PC-9 (cell line): ENCODE measurements around the gene GTF2H2. TPM values are rescaled to one million over a fixed set of nuclear protein-coding genes. Genes with fewer than 3 reads are reported as not detected.
"Not testable (repeated sequence)": the region's sequence is repeated elsewhere in the genome, so short reads cannot be mapped to it uniquely, and the experiment has no call there.

ENCODE experiments used
- BruUV-seq: library from RNA; stranded (reverse); fragments of 400-500 nt; replicated peaks from 2 replicates; lab custom pipeline; 2021; lab: Mats Ljungman, UMichigan
- CTCF ChIA-PET: fragments of 300-600 bp; sonication (Branson Sonifier 250); formaldehyde crosslinking; loops from one replicate; lab custom pipeline; 2022; ENCODE audit warnings: antibody characterized with exemption; lab: Charles Lee
- POLR2A ChIA-PET: fragments of 300-600 bp; sonication (Branson Sonifier 250); formaldehyde crosslinking; loops from one replicate; lab custom pipeline; 2022; ENCODE audit warnings: antibody characterized with exemption; ENCODE audit not compliant: unreplicated experiment; lab: Charles Lee
- DNase-seq, 2 experiments: peaks; one replicate each; pipeline versions ENCODE4 v3.0.0 to v3.0.0-alpha.2; 2015 to 2022; ENCODE audit warnings: mixed read lengths in 1 of 2
- H2AFZ ChIP-seq: fragments of 200-600 bp; sonication (generic); 2 replicates; pipeline ENCODE4 v1.8.1; 2017; ENCODE audit warnings: antibody characterized with exemption
- H3F3A ChIP-seq: fragments of 200-600 bp; sonication (generic); 2 replicates; pipeline ENCODE4 v1.8.1; 2017; ENCODE audit warnings: antibody characterized with exemption, mild to moderate bottlenecking, low read depth; ENCODE audit not compliant: insufficient read depth
- H3K27ac ChIP-seq: fragments of 200-600 bp; sonication (generic); 2 replicates; pipeline ENCODE4 v1.6.1; 2016; ENCODE audit warnings: mixed run types
- H3K27me3 ChIP-seq: fragments of 200-600 bp; sonication (generic); 2 replicates; pipeline ENCODE4 v1.6.1; 2016; ENCODE audit warnings: low read depth, mixed run types; ENCODE audit not compliant: insufficient read depth
- H3K36me3 ChIP-seq: fragments of 200-600 bp; sonication (generic); 2 replicates; pipeline ENCODE4 v1.6.1; 2016; ENCODE audit warnings: low read depth, mixed run types
- H3K4me1 ChIP-seq: fragments of 200-600 bp; sonication (generic); replicated peaks from 2 replicates; pipeline ENCODE4 v1.6.1; 2016; ENCODE audit warnings: mixed run types; ENCODE audit not compliant: insufficient read depth
- H3K4me2 ChIP-seq: fragments of 200-600 bp; sonication (generic); 2 replicates; pipeline ENCODE4 v1.6.1; 2017; ENCODE audit warnings: mixed run types
- H3K4me3 ChIP-seq: fragments of 200-600 bp; sonication (generic); 2 replicates; pipeline ENCODE4 v1.6.1; 2016; ENCODE audit warnings: mixed run types
- H3K79me2 ChIP-seq: fragments of 200-600 bp; sonication (generic); 2 replicates; pipeline ENCODE4 v1.6.1; 2017; ENCODE audit warnings: low read depth, mixed run types
- H3K9me2 ChIP-seq: fragments of 200-600 bp; sonication (generic); 2 replicates; pipeline ENCODE4 v1.8.1; 2017; ENCODE audit warnings: mild to moderate bottlenecking; ENCODE audit not compliant: insufficient read depth
- H3K9me3 ChIP-seq: fragments of 200-600 bp; sonication (generic); 2 replicates; pipeline ENCODE4 v1.8.1; 2016; ENCODE audit warnings: low read depth; ENCODE audit not compliant: insufficient read depth
- H4K20me1 ChIP-seq: fragments of 200-600 bp; sonication (generic); 2 replicates; pipeline ENCODE4 v1.8.1; 2017; ENCODE audit not compliant: insufficient read depth
- intact Hi-C: fragments of 100-400 bp; cut with micrococcal nuclease; formaldehyde crosslinking; loops from one replicate; pipeline ENCODE4 v1.10.0; 2022; ENCODE audit not compliant: unreplicated experiment
- total RNA-seq: library from RNA; stranded (reverse); gene quantifications from 2 replicates; pipeline ENCODE4 v1.2.3, GENCODE V29; 2021

The GTF2H2 gene
- total RNA-seq, 1 experiment from 2014 or later: 18.8 TPM

- H4K20me1 ChIP-seq, BruUV-seq, H3F3A ChIP-seq, DNase-seq, POLR2A ChIA-PET, CTCF ChIA-PET, H3K9me3 ChIP-seq, H3K9me2 ChIP-seq, H3K36me3 ChIP-seq, H2AFZ ChIP-seq, H3K79me2 ChIP-seq, H3K27ac ChIP-seq, intact Hi-C loops, H3K4me2 ChIP-seq, H3K4me1 ChIP-seq, H3K4me3 ChIP-seq, H3K27me3 ChIP-seq: not testable (repeated sequence)
These were observed 18.7 kb upstream of the GTF2H2 start for GRCh38 chr5:71086145-71086544.

GRCh38 chr5:71084280-71085063 is 17.0 kb upstream of the GTF2H2 start:
- POLR2A ChIA-PET, H2AFZ ChIP-seq, H4K20me1 ChIP-seq, intact Hi-C loops, H3K27me3 ChIP-seq, H3K9me2 ChIP-seq, H3K36me3 ChIP-seq, BruUV-seq, CTCF ChIA-PET, H3K79me2 ChIP-seq, H3K4me2 ChIP-seq, H3K9me3 ChIP-seq, H3K4me1 ChIP-seq, H3K4me3 ChIP-seq, DNase-seq, H3K27ac ChIP-seq, H3F3A ChIP-seq: not testable (repeated sequence)

- H3K4me1 ChIP-seq, H3K27me3 ChIP-seq, H3K27ac ChIP-seq, H4K20me1 ChIP-seq, DNase-seq, CTCF ChIA-PET, BruUV-seq, H3K79me2 ChIP-seq, H3K9me2 ChIP-seq, intact Hi-C loops, H3K9me3 ChIP-seq, H3K4me3 ChIP-seq, H3K4me2 ChIP-seq, POLR2A ChIA-PET, H2AFZ ChIP-seq, H3F3A ChIP-seq, H3K36me3 ChIP-seq: not testable (repeated sequence)
These were observed 15.4 kb upstream of the GTF2H2 start for GRCh38 chr5:71082898-71083297.

- H3K9me2 ChIP-seq, H3K36me3 ChIP-seq, CTCF ChIA-PET, H3K27me3 ChIP-seq, H3K27ac ChIP-seq, H3F3A ChIP-seq, intact Hi-C loops, H3K4me1 ChIP-seq, BruUV-seq, H3K4me3 ChIP-seq, H4K20me1 ChIP-seq, H2AFZ ChIP-seq, H3K4me2 ChIP-seq, H3K79me2 ChIP-seq, DNase-seq, POLR2A ChIA-PET, H3K9me3 ChIP-seq: not testable (repeated sequence)
These were observed 14.9 kb upstream of the GTF2H2 start for GRCh38 chr5:71082340-71082739.

- H3K9me2 ChIP-seq, H3F3A ChIP-seq, CTCF ChIA-PET, H4K20me1 ChIP-seq, intact Hi-C loops, H3K4me3 ChIP-seq, H3K36me3 ChIP-seq, H3K27ac ChIP-seq, H3K27me3 ChIP-seq, H3K4me2 ChIP-seq, H3K79me2 ChIP-seq, POLR2A ChIA-PET, H3K9me3 ChIP-seq, DNase-seq, H3K4me1 ChIP-seq, H2AFZ ChIP-seq, BruUV-seq: not testable (repeated sequence)
These were observed 6.2 kb downstream of the GTF2H2 start for GRCh38 chr5:71061322-71061721.

GRCh38 chr5:71059426-71059825 is 8.1 kb downstream of the GTF2H2 start:
- DNase-seq, POLR2A ChIA-PET, CTCF ChIA-PET: not testable (repeated sequence)

GRCh38 chr5:71044808-71045207 is 22.7 kb downstream of the GTF2H2 start:
- H3K9me2 ChIP-seq, POLR2A ChIA-PET: not testable (repeated sequence)

More at GRCh38 chr5:71059426-71059825, 8.1 kb downstream of the GTF2H2 start:
- H3K9me2 ChIP-seq, H3K4me3 ChIP-seq, BruUV-seq, H2AFZ ChIP-seq, H3K4me2 ChIP-seq, intact Hi-C loops, H3F3A ChIP-seq, H3K4me1 ChIP-seq, H4K20me1 ChIP-seq, H3K9me3 ChIP-seq, H3K79me2 ChIP-seq, H3K27ac ChIP-seq, H3K36me3 ChIP-seq, H3K27me3 ChIP-seq: not testable (repeated sequence)

More at GRCh38 chr5:71044808-71045207, 22.7 kb downstream of the GTF2H2 start:
- H3K4me3 ChIP-seq, H2AFZ ChIP-seq, CTCF ChIA-PET, H3K27ac ChIP-seq, H3K36me3 ChIP-seq, H3K9me3 ChIP-seq, H3K27me3 ChIP-seq, H3F3A ChIP-seq, H4K20me1 ChIP-seq, H3K4me2 ChIP-seq, BruUV-seq, DNase-seq, H3K79me2 ChIP-seq, H3K4me1 ChIP-seq, intact Hi-C loops: not testable (repeated sequence)
